PC-3 (cell line): ENCODE data around the gene TAF9.

ENCODE experiments used
- EZH2phosphoT487 ChIP-seq: fragments of 300-600 bp; sonication (generic); IDR thresholded peaks from 2 replicates; pipeline ENCODE4 v1.6.1; 2018; ENCODE audit warnings: mild to moderate bottlenecking, antibody characterized with exemption, low read length, borderline replicate concordance
- TF ChIP-seq, protein P1 (sequence below): fragments of 300-600 bp; sonication (generic); conservative IDR thresholded peaks from 2 replicates; pipeline ENCODE4 v1.5.1; 2017; ENCODE audit warnings: antibody characterized with exemption, low read depth, mild to moderate bottlenecking, low read length

DNA sequence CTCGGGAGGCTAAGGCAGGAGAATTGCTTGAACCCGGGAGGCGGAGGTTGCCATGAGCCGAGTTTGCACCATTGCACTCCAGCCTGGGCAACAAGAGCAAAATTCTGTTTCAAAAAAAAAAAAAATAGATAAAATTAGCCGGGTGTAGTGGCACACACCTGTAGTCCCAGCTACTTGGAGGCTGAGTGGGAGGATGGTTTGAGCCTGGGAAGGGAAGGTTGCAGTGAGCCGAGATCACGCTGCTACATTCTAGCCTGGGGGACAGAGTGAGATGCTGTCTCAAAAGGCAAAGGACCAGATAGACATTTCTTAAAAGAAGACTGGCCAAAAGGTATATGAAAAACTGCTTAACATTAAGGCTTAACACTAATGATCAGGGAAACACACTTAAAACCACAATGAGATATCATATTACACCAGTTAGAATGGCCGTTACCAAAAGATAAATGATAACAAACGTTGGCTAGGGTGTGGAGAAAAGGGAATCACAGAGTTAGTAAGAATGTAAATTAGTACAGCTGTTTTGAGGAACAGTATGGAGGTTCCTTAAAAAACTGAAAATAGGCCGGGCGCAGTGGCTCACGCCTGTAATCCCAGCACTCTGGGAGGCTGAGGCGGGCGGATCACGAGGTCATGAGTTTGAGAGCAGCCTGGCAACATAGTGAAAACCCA is 35.5 kb upstream of the TAF9 start:
- TF ChIP-seq, protein P1, sequence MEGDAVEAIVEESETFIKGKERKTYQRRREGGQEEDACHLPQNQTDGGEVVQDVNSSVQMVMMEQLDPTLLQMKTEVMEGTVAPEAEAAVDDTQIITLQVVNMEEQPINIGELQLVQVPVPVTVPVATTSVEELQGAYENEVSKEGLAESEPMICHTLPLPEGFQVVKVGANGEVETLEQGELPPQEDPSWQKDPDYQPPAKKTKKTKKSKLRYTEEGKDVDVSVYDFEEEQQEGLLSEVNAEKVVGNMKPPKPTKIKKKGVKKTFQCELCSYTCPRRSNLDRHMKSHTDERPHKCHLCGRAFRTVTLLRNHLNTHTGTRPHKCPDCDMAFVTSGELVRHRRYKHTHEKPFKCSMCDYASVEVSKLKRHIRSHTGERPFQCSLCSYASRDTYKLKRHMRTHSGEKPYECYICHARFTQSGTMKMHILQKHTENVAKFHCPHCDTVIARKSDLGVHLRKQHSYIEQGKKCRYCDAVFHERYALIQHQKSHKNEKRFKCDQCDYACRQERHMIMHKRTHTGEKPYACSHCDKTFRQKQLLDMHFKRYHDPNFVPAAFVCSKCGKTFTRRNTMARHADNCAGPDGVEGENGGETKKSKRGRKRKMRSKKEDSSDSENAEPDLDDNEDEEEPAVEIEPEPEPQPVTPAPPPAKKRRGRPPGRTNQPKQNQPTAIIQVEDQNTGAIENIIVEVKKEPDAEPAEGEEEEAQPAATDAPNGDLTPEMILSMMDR: no peak
- no peak for TF ChIP-seq EZH2phosphoT487
